HepG2 (cell line): ENCODE data around the gene HPS4. TPM values are rescaled to one million over a fixed set of nuclear protein-coding genes. Genes with fewer than 3 reads are reported as not detected.

Source experiments
- ATAC-seq: fragments of 200-7000 bp; cut with Tn5 transposase; 3 replicates; pipeline ENCODE4 v1.9.1; 2020; ENCODE audit warnings: mild to moderate bottlenecking, moderate library complexity
- BruUV-seq: library from RNA; stranded (reverse); fragments of 400-500 nt; replicated peaks from 2 replicates; lab custom pipeline; 2021; lab: Mats Ljungman, UMichigan
- CTCF ChIA-PET: fragments of 300-600 bp; formaldehyde crosslinking; extraction: SDS; loops from one replicate; lab custom pipeline; 2021; ENCODE audit warnings: low total read pairs, inconsistent platforms, low intra/inter-chr PET ratio; lab: Yijun Ruan, JAX
- POLR2A ChIA-PET: fragments of 350-600 bp; sonication (Branson Sonifier 250); formaldehyde crosslinking; loops from one replicate; lab custom pipeline; 2020; ENCODE audit warnings: antibody characterized with exemption, inconsistent platforms; lab: Yijun Ruan, JAX
- DNase-seq: peaks from one replicate; pipeline ENCODE4 v3.0.0-alpha.2; 2015; ENCODE audit warnings: low spot score
- FAIRE-seq: peaks from 3 replicates; lab custom pipeline; 2011; peaks lifted over from hg19 to GRCh38; lab: Jason Lieb, UNC
- H2AFZ ChIP-seq: one replicate; pipeline ENCODE4 v1.6.1; 2011; ENCODE audit warnings: low read length, inconsistent platforms
- H3K27ac ChIP-seq: fragments of 300-600 bp; 3 replicates; pipeline ENCODE4 v1.8.0; 2011; ENCODE audit warnings: mixed run types, mild to moderate bottlenecking, mixed read lengths, low read length, inconsistent platforms; ENCODE audit not compliant: insufficient read depth; ENCODE audit errors: extremely low read length
- H3K27me3 ChIP-seq, 2 experiments: fragments of 200-600 bp in 1 of 2; 2 replicates in 1 of 2; 3 replicates in 1 of 2; pipeline versions ENCODE4 v1.6.0 to v1.8.0; 2011; ENCODE audit warnings: low read length in 2 of 2, mild to moderate bottlenecking in 2 of 2, moderate library complexity in 2 of 2, inconsistent platforms in 1 of 2; ENCODE audit not compliant: insufficient read depth in 2 of 2, control insufficient read depth in 1 of 2
- H3K36me3 ChIP-seq, 2 experiments: fragments of 200-600 bp in 1 of 2; replicated peaks in 1 of 2; 2 replicates in 1 of 2; 3 replicates in 1 of 2; pipeline versions ENCODE4 v1.5.1 to v1.8.0; 2011; ENCODE audit warnings: low read length in 2 of 2, inconsistent platforms in 1 of 2; ENCODE audit not compliant: insufficient read depth in 2 of 2, control insufficient read depth in 1 of 2
- H3K4me1 ChIP-seq: 2 replicates; pipeline ENCODE4 v1.5.1; 2012; ENCODE audit warnings: low read length, inconsistent platforms; ENCODE audit not compliant: insufficient read depth
- H3K4me2 ChIP-seq: 2 replicates; pipeline ENCODE4 v1.6.0; 2011; ENCODE audit warnings: low read depth, low read length, inconsistent platforms
- H3K4me3 ChIP-seq, 3 experiments: fragments of 200-600 bp in 1 of 3; sonication (generic), shearing (Covaris generic) in 1 of 3; replicated peaks in 1 of 3; 2 replicates each; pipeline ENCODE4 v1.5.1; 2011 to 2016; ENCODE audit warnings: low read length in 3 of 3, inconsistent platforms in 2 of 3, low read depth in 2 of 3, mild to moderate bottlenecking in 2 of 3, control low read depth in 1 of 3, mixed read lengths in 1 of 3; ENCODE audit not compliant: insufficient read depth in 1 of 3
- H3K79me2 ChIP-seq: one replicate; pipeline ENCODE4 v1.6.1; 2011; ENCODE audit warnings: low read length, inconsistent platforms; ENCODE audit not compliant: insufficient read depth
- H3K9ac ChIP-seq: 2 replicates; pipeline ENCODE4 v1.6.0; 2011; ENCODE audit warnings: mild to moderate bottlenecking, low read depth, low read length, inconsistent platforms; ENCODE audit not compliant: insufficient read depth
- H3K9me3 ChIP-seq: 2 replicates; pipeline ENCODE4 v1.5.1; 2012; ENCODE audit warnings: mild to moderate bottlenecking, low read length
- H4K20me1 ChIP-seq: 2 replicates; pipeline ENCODE4 v1.6.0; 2011; ENCODE audit warnings: inconsistent platforms, mild to moderate bottlenecking, low read length, moderate library complexity; ENCODE audit not compliant: insufficient read depth
- AGO1 ChIP-seq: fragments of 200-400 bp; formaldehyde crosslinking; IDR thresholded peaks from 2 replicates; pipeline ENCODE4 v1.6.1; 2017; ENCODE audit warnings: mild to moderate bottlenecking, low read depth, low read length, moderate library complexity; ENCODE audit not compliant: poor library complexity, severe bottlenecking
- AHR ChIP-seq: IDR thresholded peaks from 2 replicates; pipeline ENCODE4 v1.6.1; 2018; ENCODE audit warnings: missing genetic modification reagents, missing compliant biosample characterization
- BATF2 ChIP-seq: sonication (generic); formaldehyde crosslinking; IDR thresholded peaks from 2 replicates; pipeline ENCODE4 v1.8.0; 2022; ENCODE audit warnings: mild to moderate bottlenecking, missing genetic modification reagents, moderate library complexity
- HOXA3 ChIP-seq: sonication (generic); formaldehyde crosslinking; IDR thresholded peaks from 2 replicates; pipeline ENCODE4 v1.5.0; 2020; ENCODE audit warnings: missing genetic modification reagents
- KDM4B ChIP-seq: sonication (generic); formaldehyde crosslinking; IDR thresholded peaks from 2 replicates; pipeline ENCODE4 v1.4.0; 2020; ENCODE audit warnings: missing genetic modification reagents
- SMYD3 ChIP-seq: sonication (generic); formaldehyde crosslinking; IDR thresholded peaks from 2 replicates; pipeline ENCODE4 v1.8.1; 2023; ENCODE audit warnings: mild to moderate bottlenecking, missing genetic modification reagents
- ZBTB8A ChIP-seq: sonication (generic); formaldehyde crosslinking; IDR thresholded peaks from 2 replicates; pipeline ENCODE4 v1.4.0; 2020; ENCODE audit warnings: mild to moderate bottlenecking, low read depth, missing genetic modification reagents, borderline replicate concordance
- ZMYM3 ChIP-seq: sonication (generic); formaldehyde crosslinking; IDR thresholded peaks from 2 replicates; pipeline ENCODE4 v1.5.1; 2020; ENCODE audit warnings: mild to moderate bottlenecking, missing genetic modification reagents
- ZNF17 ChIP-seq: sonication (generic); formaldehyde crosslinking; IDR thresholded peaks from 2 replicates; pipeline ENCODE4 v1.5.0; 2020; ENCODE audit warnings: mild to moderate bottlenecking, missing genetic modification reagents
- ZNF264 ChIP-seq: sonication (generic); formaldehyde crosslinking; IDR thresholded peaks from 2 replicates; pipeline ENCODE4 v1.4.0; 2020; ENCODE audit warnings: missing genetic modification reagents
- ZNF367 ChIP-seq: sonication (generic); formaldehyde crosslinking; IDR thresholded peaks from 2 replicates; pipeline ENCODE4 v1.4.0; 2020; ENCODE audit warnings: missing genetic modification reagents, borderline replicate concordance
- ZNF556 ChIP-seq: sonication (generic); formaldehyde crosslinking; IDR thresholded peaks from 2 replicates; pipeline ENCODE4 v1.4.0; 2020; ENCODE audit warnings: mild to moderate bottlenecking, missing genetic modification reagents, borderline replicate concordance
- ZNF564 ChIP-seq: sonication (generic); formaldehyde crosslinking; IDR thresholded peaks from 2 replicates; pipeline ENCODE4 v1.8.1; 2023; ENCODE audit warnings: mild to moderate bottlenecking, missing genetic modification reagents
- ZNF674 ChIP-seq: sonication (generic); formaldehyde crosslinking; IDR thresholded peaks from 2 replicates; pipeline ENCODE4 v1.5.0; 2020; ENCODE audit warnings: low read depth, mild to moderate bottlenecking, missing genetic modification reagents
- ZNF878 ChIP-seq: sonication (generic); formaldehyde crosslinking; IDR thresholded peaks from 2 replicates; pipeline ENCODE4 v1.8.1; 2023; ENCODE audit warnings: mild to moderate bottlenecking, missing genetic modification reagents, moderate library complexity
- WGBS: methylation state at CpG from one replicate; pipeline ENCODE4 v1.1.6; 2017; ENCODE audit warnings: low lambda C conversion rate; 5-methylcytosine and 5-hydroxymethylcytosine counted together
- in situ Hi-C: cut with HindIII; loops from 2 replicates; pipeline ENCODE4 v1.10.0; 2017; ENCODE audit warnings: low pct_unique_long_range_greater_than_20kb; ENCODE audit not compliant: extremely low pct_ligation_motif_present
- intact Hi-C: fragments of 100-400 bp; cut with micrococcal nuclease; formaldehyde crosslinking; loops from one replicate; pipeline ENCODE4 v1.10.0; 2022; ENCODE audit not compliant: unreplicated experiment
- polyA plus RNA-seq, 8 experiments: library from polyadenylated mRNA; depleted of rRNA in 3 of 8; stranded (reverse) in 7 of 8; unstranded in 1 of 8; fragments of >200 nt; fragmentation: Illumina TruSeq in 4 of 8; extraction: Trizol in 4 of 8; gene quantifications; 2 replicates each; pipeline versions ENCODE4 v1.2.1 to v1.2.3, GENCODE V29; 2011 to 2016; ENCODE audit warnings: low read depth in 4 of 8, missing spikeins in 1 of 8, mixed read lengths in 1 of 8; ENCODE audit not compliant: insufficient read depth in 1 of 8
- total RNA-seq, 5 experiments: library from RNA; depleted of rRNA; stranded (reverse); fragments of >200 nt; fragmentation: Illumina TruSeq; extraction: Trizol; gene quantifications; 2 replicates each; pipeline ENCODE4 v1.2.3, GENCODE V29; 2016; ENCODE audit warnings: low read depth in 1 of 5
- TF ChIP-seq, protein P1 (sequence below): sonication (generic); formaldehyde crosslinking; IDR thresholded peaks from 2 replicates; pipeline ENCODE4 v1.8.0; 2022; ENCODE audit warnings: missing genetic modification reagents, mild to moderate bottlenecking, moderate library complexity, borderline replicate concordance

The HPS4 gene
- total and polyA plus RNA-seq, 2 of the 13 experiments (the other 11 are each of a cell fraction or from before 2014, with no cell fraction given), result 27.4 to 34.0 TPM

DNA sequence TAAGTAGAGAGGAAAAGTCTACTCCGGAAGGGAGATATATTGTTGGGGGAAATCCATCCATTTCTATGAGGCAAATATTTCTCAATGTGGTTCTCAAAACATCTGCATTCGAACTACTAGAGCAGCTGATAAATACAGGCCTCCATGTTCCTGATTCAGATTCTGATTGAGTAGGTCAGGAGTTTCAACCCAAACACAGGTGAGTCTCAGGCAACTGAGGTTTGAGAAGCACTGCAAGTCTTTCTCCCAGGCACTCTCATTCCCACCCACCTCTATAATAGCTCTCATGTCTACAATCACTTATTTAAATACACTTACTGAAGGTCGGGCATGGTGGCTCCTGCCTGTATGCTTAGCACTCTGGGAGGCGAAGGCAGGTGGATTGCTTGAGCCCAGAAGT, 69.2 kb downstream of the HPS4 start:
- no peak overlapping the region for H3K27ac ChIP-seq
- FAIRE-seq, result no peak
- H3K9me3 ChIP-seq, result no peaks in the 10 kb centered on the region
- POLR2A ChIA-PET, result no interaction called here
- no peak overlapping the region for H3K4me3 ChIP-seq
- no peak for ATAC-seq
- no TSS peak for BruUV-seq
- no peaks in the 10 kb centered on the region for H4K20me1 ChIP-seq
- in situ Hi-C loops (no loop called here), intact Hi-C loops (no loop called here)
- H2AFZ ChIP-seq, result no peak overlapping the region
- H3K36me3 ChIP-seq, result no peaks in the 10 kb centered on the region
- no peaks in the 10 kb centered on the region for H3K79me2 ChIP-seq
- no peaks in the 10 kb centered on the region for H3K4me1 ChIP-seq
- DNase-seq, result no peak
- peaks cover 2 to 31% of the 10 kb centered on the region in 2 experiments; a peak in 2 of 5 replicates for H3K27me3 ChIP-seq
- WGBS, result 43% methylated on average over 4 of the region's 4 CpGs
- TF ChIP-seq, protein P1, sequence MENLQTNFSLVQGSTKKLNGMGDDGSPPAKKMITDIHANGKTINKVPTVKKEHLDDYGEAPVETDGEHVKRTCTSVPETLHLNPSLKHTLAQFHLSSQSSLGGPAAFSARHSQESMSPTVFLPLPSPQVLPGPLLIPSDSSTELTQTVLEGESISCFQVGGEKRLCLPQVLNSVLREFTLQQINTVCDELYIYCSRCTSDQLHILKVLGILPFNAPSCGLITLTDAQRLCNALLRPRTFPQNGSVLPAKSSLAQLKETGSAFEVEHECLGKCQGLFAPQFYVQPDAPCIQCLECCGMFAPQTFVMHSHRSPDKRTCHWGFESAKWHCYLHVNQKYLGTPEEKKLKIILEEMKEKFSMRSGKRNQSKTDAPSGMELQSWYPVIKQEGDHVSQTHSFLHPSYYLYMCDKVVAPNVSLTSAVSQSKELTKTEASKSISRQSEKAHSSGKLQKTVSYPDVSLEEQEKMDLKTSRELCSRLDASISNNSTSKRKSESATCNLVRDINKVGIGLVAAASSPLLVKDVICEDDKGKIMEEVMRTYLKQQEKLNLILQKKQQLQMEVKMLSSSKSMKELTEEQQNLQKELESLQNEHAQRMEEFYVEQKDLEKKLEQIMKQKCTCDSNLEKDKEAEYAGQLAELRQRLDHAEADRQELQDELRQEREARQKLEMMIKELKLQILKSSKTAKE (CRISPR knock-in tag), result no peak
- TF ChIP-seq ZMYM3 (CRISPR knock-in tag), result no peak
- CTCF ChIA-PET, result no interaction called here
- no peak overlapping the region for H3K9ac ChIP-seq
- H3K4me2 ChIP-seq, result no peak overlapping the region

DNA sequence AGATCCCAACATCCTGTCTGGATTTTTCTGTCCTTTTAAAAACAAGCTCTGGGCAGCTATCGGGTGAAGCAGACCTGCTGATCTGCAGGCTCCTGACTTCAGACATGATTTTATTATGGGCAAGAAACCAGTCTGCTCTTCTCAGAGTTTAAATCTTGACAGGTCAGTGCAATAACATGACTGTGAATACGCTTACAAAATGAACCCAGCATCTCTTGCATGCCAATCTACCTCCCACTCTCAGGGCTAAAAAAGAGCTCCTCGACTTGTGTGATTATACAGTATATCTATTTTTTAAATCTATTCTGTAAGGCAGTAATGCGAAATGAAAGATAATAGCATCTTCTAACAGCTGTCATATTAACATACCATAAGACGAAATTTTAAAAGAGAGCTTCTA, 73.2 kb downstream of the HPS4 start:
- ChIA-PET CTCF (no interaction called here), POLR2A (no interaction called here)
- BruUV-seq, result no TSS peak
- H3K9ac ChIP-seq, result no peak overlapping the region
- no peak overlapping the region for H3K4me2 ChIP-seq
- H4K20me1 ChIP-seq, result no peaks in the 10 kb centered on the region
- intact Hi-C loops, result no loop called here
- no peaks in the 10 kb centered on the region for H3K9me3 ChIP-seq
- H3K36me3 ChIP-seq, result no peaks in the 10 kb centered on the region
- FAIRE-seq (no peak), DNase-seq (no peak), ATAC-seq (no peak)
- 1% methylated on average over 5 of the region's 5 CpGs for WGBS
- H3K79me2 ChIP-seq, result no peaks in the 10 kb centered on the region
- no peak overlapping the region for H2AFZ ChIP-seq
- H3K27ac ChIP-seq, result no peak overlapping the region
- no peaks in the 10 kb centered on the region for H3K4me1 ChIP-seq
- H3K4me3 ChIP-seq, result no peak overlapping the region
- peaks cover 0 to 6% of the 10 kb centered on the region in 2 experiments; a peak in 2 of 5 replicates for H3K27me3 ChIP-seq
- in situ Hi-C loops, result no loop called here
- TF ChIP-seq ZBTB8A (CRISPR knock-in tag) (no peak), HOXA3 (CRISPR knock-in tag) (no peak), ZNF17 (no peak), ZNF556 (CRISPR knock-in tag) (no peak), ZNF367 (CRISPR knock-in tag) (no peak), KDM4B (CRISPR knock-in tag) (no peak), AGO1 (no peak), AHR (CRISPR knock-in tag) (no peak), ZNF878 (no peak), SMYD3 (CRISPR knock-in tag) (no peak), ZNF674 (CRISPR knock-in tag) (no peak), ZNF264 (CRISPR knock-in tag) (no peak), BATF2 (CRISPR knock-in tag) (no peak), ZNF564 (CRISPR knock-in tag) (no peak)
